Measurements from ENCODE around the gene NEK1.
"Not testable (repeated sequence)": the region's sequence is repeated elsewhere in the genome, so short reads cannot be mapped to it uniquely, and the experiment has no call there.

Gene NEK1

GRCh38 chr4:169540774-169541173, 71.6 kb downstream of the NEK1 start:
- DNase-seq (ENCODE audit: low read depth): no peak
- no peak for TF ChIP-seq CTCF (conservative IDR thresholded peaks at IDR 0.05; ENCODE audit: low read depth, low read length)
- no peak overlapping the region for H3K4me3 ChIP-seq (ENCODE audit: low read length)

DNA sequence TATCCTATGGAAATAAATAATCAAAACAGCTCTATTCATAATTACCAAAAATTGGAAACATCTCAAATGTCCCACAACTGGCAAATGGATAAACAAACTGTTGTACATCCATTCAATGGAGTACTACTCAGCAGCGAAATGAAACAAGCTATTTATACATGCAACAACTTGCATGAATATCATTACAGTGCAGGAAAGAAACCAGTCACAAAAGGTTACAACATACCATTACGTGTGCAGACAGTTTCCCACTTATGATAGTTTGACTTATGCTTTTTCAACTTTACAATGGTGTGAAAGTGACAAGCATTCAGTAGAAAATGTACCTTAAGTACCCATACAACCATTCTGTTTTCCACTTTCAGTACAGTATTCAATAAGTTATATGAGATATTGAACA, 82.3 kb downstream of the NEK1 start:
- DNase-seq (ENCODE audit: low read depth): no peak
- H3K4me3 ChIP-seq (ENCODE audit: low read length): no peak overlapping the region
- no peak for TF ChIP-seq CTCF (conservative IDR thresholded peaks at IDR 0.05; ENCODE audit: low read depth, low read length)

GRCh38 chr4:169523796-169524195, 88.6 kb downstream of the NEK1 start:
- no peak overlapping the region for H3K4me3 ChIP-seq (ENCODE audit: low read length)
- DNase-seq (ENCODE audit: low read depth): no peak
- no peak for TF ChIP-seq CTCF (conservative IDR thresholded peaks at IDR 0.05; ENCODE audit: low read depth, low read length)

DNA sequence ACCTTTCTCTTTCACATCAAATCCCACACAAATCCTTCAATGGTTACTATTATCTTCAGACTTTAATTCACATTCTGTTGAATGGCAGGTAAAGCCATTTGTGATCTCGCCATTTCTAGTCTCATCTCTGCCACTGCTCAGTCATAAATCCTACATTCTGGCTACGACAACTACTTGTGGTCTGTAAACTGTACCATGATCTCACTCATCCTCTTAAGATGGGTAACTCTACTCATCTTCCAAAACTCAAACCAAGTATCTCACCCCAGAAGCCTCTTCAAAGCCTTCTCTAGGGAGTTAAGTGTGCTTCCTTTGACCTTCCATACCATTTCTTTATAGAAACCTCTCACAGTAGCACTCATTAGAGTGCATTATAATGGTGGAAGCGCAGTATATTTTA, 101.8 kb downstream of the NEK1 start:
- DNase-seq (ENCODE audit: low read depth): no peak
- no peak for TF ChIP-seq CTCF (conservative IDR thresholded peaks at IDR 0.05; ENCODE audit: low read depth, low read length)

DNA sequence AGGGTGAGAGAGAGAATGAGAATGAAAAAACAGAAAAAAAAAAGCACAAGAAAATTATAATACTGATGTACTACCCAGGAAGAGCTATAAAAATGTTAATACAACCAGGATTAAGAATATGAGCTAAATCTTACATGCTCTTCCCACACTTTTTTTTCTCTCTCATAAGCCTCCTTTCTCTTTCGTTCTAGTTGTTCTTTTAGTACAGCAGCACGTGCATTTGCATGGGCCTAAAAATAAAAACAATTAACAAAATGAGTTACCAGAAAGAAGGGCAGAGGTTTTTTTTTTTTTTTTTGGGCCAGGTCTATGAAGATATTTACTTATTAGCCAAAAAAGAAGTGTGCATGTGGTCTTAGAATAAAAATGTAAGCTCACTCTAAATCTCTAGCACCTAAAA, 105.5 kb downstream of the NEK1 start:
- H3K4me3 ChIP-seq (ENCODE audit: low read length): no peak overlapping the region
- no peak for DNase-seq (ENCODE audit: low read depth)
- TF ChIP-seq CTCF (conservative IDR thresholded peaks at IDR 0.05; ENCODE audit: low read depth, low read length): no peak

More for the DNA sequence above, 101.8 kb downstream of the NEK1 start:
- H3K4me3 ChIP-seq (ENCODE audit: low read length): no peak overlapping the region

DNA sequence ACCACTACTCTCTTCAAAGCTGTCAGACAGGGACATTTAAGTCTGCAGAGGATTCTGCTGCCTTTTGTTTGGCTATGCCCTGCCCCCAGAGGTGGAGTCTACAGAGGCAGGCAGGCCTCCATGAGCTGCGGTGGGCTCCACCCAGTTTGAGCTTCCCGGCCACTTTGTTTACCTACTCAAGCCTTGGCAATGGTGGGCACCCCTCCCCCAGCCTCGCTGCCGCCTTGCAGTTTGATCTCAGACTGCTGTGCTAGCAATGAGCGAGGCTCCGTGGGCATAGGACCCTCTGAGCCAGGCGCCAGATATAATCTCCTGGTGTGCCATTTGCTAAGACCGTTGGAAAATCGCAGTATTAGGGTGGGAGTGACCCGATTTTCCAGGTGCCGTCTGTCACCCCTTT, 112.5 kb downstream of the NEK1 start:
- not testable (repeated sequence) for H3K4me3 ChIP-seq (ENCODE audit: low read length); DNase-seq (ENCODE audit: low read depth)

DNA sequence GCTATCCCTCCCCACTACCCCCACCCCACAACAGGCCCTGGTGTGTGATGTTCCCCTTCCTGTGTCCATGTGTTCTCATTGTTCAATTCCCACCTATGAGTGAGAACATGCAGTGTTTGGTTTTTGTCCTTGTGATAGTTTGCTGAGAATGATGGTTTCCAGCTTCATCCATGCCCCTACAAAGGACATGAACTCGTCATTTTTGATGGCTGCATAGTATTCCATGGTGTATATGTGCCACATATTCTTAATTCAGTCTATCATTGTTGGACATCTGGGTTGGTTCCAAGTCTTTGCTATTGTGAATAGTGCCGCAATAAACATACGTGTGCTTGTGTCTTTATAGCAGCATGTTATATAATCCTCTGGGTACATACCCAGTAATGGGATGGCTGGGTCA, 118.1 kb downstream of the NEK1 start:
- H3K4me3 ChIP-seq (ENCODE audit: low read length); DNase-seq (ENCODE audit: low read depth): not testable (repeated sequence)

- no peak overlapping the region for H3K4me3 ChIP-seq (ENCODE audit: low read length)
- no peak for DNase-seq (ENCODE audit: low read depth)
- no peak for TF ChIP-seq CTCF (conservative IDR thresholded peaks at IDR 0.05; ENCODE audit: low read depth, low read length)
These were observed 119.2 kb downstream of the NEK1 start for GRCh38 chr4:169493164-169493524.

Measured in retinal pigment epithelial cell (primary cell).